Hepatocyte (in vitro differentiated cells): ENCODE data around the gene AOAH. TPM values are rescaled to one million over a fixed set of nuclear protein-coding genes. Genes with fewer than 3 reads are reported as not detected.

ENCODE experiments used
- DNase-seq: peaks from one replicate; pipeline ENCODE4 v3.0.0-alpha.2; 2016; ENCODE audit warnings: low spot score
- H2AFZ ChIP-seq: fragments of 200-600 bp; sonication (generic); 2 replicates; pipeline ENCODE4 v1.6.0; 2016; ENCODE audit warnings: antibody characterized with exemption, mild to moderate bottlenecking
- H3K27ac ChIP-seq: fragments of 200-600 bp; sonication (generic); 2 replicates; pipeline ENCODE4 v1.5.1; 2016; ENCODE audit warnings: mild to moderate bottlenecking
- H3K27me3 ChIP-seq: fragments of 200-600 bp; sonication (generic); 2 replicates; pipeline ENCODE4 v1.6.1; 2016
- H3K36me3 ChIP-seq: fragments of 200-600 bp; sonication (generic); replicated peaks from 2 replicates; pipeline ENCODE4 v1.5.1; 2016; ENCODE audit warnings: low read depth; ENCODE audit not compliant: insufficient read depth
- H3K4me1 ChIP-seq: fragments of 200-600 bp; sonication (generic); 2 replicates; pipeline ENCODE4 v1.5.1; 2016; ENCODE audit warnings: mild to moderate bottlenecking, moderate library complexity; ENCODE audit not compliant: insufficient read depth
- H3K4me2 ChIP-seq: fragments of 200-600 bp; sonication (generic); 2 replicates; pipeline ENCODE4 v1.6.0; 2016
- H3K4me3 ChIP-seq: fragments of 200-600 bp; sonication (generic); 2 replicates; pipeline ENCODE4 v1.5.1; 2016; ENCODE audit warnings: mild to moderate bottlenecking
- H3K79me2 ChIP-seq: fragments of 200-600 bp; sonication (generic); 2 replicates; pipeline ENCODE4 v1.6.0; 2017; ENCODE audit warnings: mild to moderate bottlenecking
- H3K9me2 ChIP-seq: fragments of 200-600 bp; sonication (generic); replicated peaks from 2 replicates; pipeline ENCODE4 v1.6.0; 2017; ENCODE audit warnings: mild to moderate bottlenecking; ENCODE audit not compliant: insufficient read depth
- H3K9me3 ChIP-seq: fragments of 200-600 bp; sonication (generic); 2 replicates; pipeline ENCODE4 v1.5.1; 2016; ENCODE audit warnings: low read depth, mild to moderate bottlenecking
- H4K20me1 ChIP-seq: fragments of 200-600 bp; sonication (generic); 2 replicates; pipeline ENCODE4 v1.6.0; 2016; ENCODE audit warnings: mild to moderate bottlenecking; ENCODE audit not compliant: insufficient read depth, poor library complexity, severe bottlenecking
- CTCF ChIP-seq: fragments of 200-600 bp; sonication (generic); IDR thresholded peaks from 2 replicates; pipeline ENCODE4 v1.5.1; 2016; ENCODE audit warnings: antibody characterized with exemption, mild to moderate bottlenecking; ENCODE audit not compliant: poor library complexity
- EZH2 ChIP-seq: fragments of 200-600 bp; sonication (generic); IDR thresholded peaks from 2 replicates; pipeline ENCODE4 v1.6.1; 2016; ENCODE audit warnings: antibody characterized with exemption, mild to moderate bottlenecking, borderline replicate concordance
- EZH2phosphoT487 ChIP-seq: fragments of 200-600 bp; sonication (generic); IDR thresholded peaks from one replicate; pipeline ENCODE4 v1.6.1; 2018; ENCODE audit warnings: antibody characterized with exemption, mild to moderate bottlenecking, low read depth, moderate library complexity; ENCODE audit not compliant: unreplicated experiment, severe bottlenecking
- WGBS: methylation state at CpG from one replicate; pipeline ENCODE4 v1.1.6; 2016; ENCODE audit warnings: low lambda C conversion rate; ENCODE audit errors: missing lambda C conversion rate; 5-methylcytosine and 5-hydroxymethylcytosine counted together
- polyA plus RNA-seq: library from polyadenylated mRNA; unstranded; fragments of >200 nt; fragmentation: Nextera tagmentation; extraction: Ambion mirVana; gene quantifications from 2 replicates; pipeline ENCODE4 v1.2.1, GENCODE V29; 2016
- total RNA-seq: library from RNA; depleted of rRNA; stranded (reverse); fragments of >200 nt; gene quantifications from 2 replicates; pipeline ENCODE4 v1.2.3, GENCODE V29; 2014

Gene AOAH
- total and polyA plus RNA-seq, 2 experiments from 2014 or later, result 2.4 to 3.9 TPM

GRCh38 chr7:36601601-36602000 lies 122.7 kb downstream of the AOAH start:
- no peak overlapping the region for H2AFZ ChIP-seq
- DNase-seq, result no peak
- WGBS, result 58% methylated on average over 3 of the region's 3 CpGs
- H3K9me3 ChIP-seq, result no peaks in the 10 kb centered on the region
- no peak overlapping the region for H3K4me2 ChIP-seq
- H3K9me2 ChIP-seq, result no peaks in the 10 kb centered on the region
- H3K4me1 ChIP-seq, result peaks cover 9% of the 10 kb centered on the region
- TF ChIP-seq CTCF (no peak), EZH2phosphoT487 (no peak), EZH2 (no peak)
- no peaks in the 10 kb centered on the region for H4K20me1 ChIP-seq
- H3K27me3 ChIP-seq, result no peaks in the 10 kb centered on the region
- H3K79me2 ChIP-seq, result no peaks in the 10 kb centered on the region
- no peak overlapping the region for H3K4me3 ChIP-seq
- H3K36me3 ChIP-seq, result no peaks in the 10 kb centered on the region
- peak overlapping the region; percentile 61 for H3K27ac ChIP-seq

- Histone ChIP-seq H3K4me1 (peaks cover 9% of the 10 kb centered on the region), H3K4me3 (no peak overlapping the region), H3K9me3 (no peaks in the 10 kb centered on the region), H3K36me3 (no peaks in the 10 kb centered on the region), H4K20me1 (no peaks in the 10 kb centered on the region), H3K4me2 (no peak overlapping the region), H2AFZ (no peak overlapping the region), H3K27ac (peak overlapping the region; percentile 61), H3K79me2 (no peaks in the 10 kb centered on the region), H3K9me2 (no peaks in the 10 kb centered on the region), H3K27me3 (no peaks in the 10 kb centered on the region)
- TF ChIP-seq EZH2phosphoT487 (no peak), CTCF (no peak), EZH2 (no peak)
- 48% methylated on average over 5 of the region's 5 CpGs for WGBS
- DNase-seq, result peak; percentile 56
Measured at GRCh38 chr7:36600869-36601530, 123.3 kb downstream of the AOAH start.

GRCh38 chr7:36600314-36600682 lies 124.0 kb downstream of the AOAH start:
- no peak overlapping the region for H3K4me3 ChIP-seq
- no peaks in the 10 kb centered on the region for H3K9me2 ChIP-seq
- H4K20me1 ChIP-seq, result no peaks in the 10 kb centered on the region
- WGBS, result 89% methylated on average over 6 of the region's 6 CpGs
- H3K4me2 ChIP-seq, result no peak overlapping the region
- H3K27ac ChIP-seq, result peak overlapping the region; percentile 57
- H3K79me2 ChIP-seq, result no peaks in the 10 kb centered on the region
- H2AFZ ChIP-seq, result no peak overlapping the region
- peaks cover 3% of the 10 kb centered on the region for H3K27me3 ChIP-seq
- peaks cover 9% of the 10 kb centered on the region for H3K4me1 ChIP-seq
- TF ChIP-seq EZH2phosphoT487 (no peak), CTCF (no peak), EZH2 (no peak)
- H3K36me3 ChIP-seq, result no peaks in the 10 kb centered on the region
- no peaks in the 10 kb centered on the region for H3K9me3 ChIP-seq
- DNase-seq, result no peak
